ENCODE results near the gene SLC5A4. TPM values are rescaled to one million over a fixed set of nuclear protein-coding genes. Genes with fewer than 3 reads are reported as not detected.
"Not testable (repeated sequence)": the region's sequence is repeated elsewhere in the genome, so short reads cannot be mapped to it uniquely, and the experiment has no call there.

SLC5A4 gene
- total RNA-seq (not detected), polyA plus RNA-seq (not detected)

DNA sequence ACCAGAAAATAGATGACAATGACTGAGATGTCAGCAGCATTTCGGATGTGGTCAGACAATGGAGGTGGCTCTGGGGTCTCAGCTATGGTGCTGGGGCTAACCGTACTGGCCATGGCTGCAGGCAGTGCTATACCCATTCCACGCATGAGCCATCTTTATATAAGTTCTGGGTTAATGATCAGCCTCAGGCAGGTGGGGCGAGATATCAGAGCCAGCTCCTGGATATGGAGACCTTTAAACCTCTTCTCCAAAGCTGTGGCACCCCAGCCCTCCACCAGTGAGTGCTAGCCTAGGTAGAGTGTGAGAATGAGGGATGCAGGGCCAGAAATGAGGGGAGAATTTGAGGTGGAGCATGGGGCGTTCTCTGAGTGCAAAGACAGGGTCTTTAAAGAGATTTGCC is at the start of gene SLC5A4:
Gene SLC5A4, minus strand, starts transcription at position 131 of the 400 bp plus-strand sequence. Its CDS starts 18 bp downstream, at position 113.
- ChIA-PET CTCF (no interaction called here), POLR2A (no interaction called here)
- Histone ChIP-seq H3K27ac (ENCODE audit: low read depth, low read length) (no peak within 1 kb of the TSS), H3K27me3 (ENCODE audit: insufficient read depth, low read length, poor library complexity, severe bottlenecking) (no peaks in the 10 kb centered on the region), H3K36me3 (ENCODE audit: insufficient read depth, low read length) (no peaks in the 10 kb centered on the region), H3K4me3 (ENCODE audit: low read length) (no peak within 1 kb of the TSS), H3K9me3 (ENCODE audit: low read length) (no peaks in the 10 kb centered on the region), H3K4me1 (ENCODE audit: insufficient read depth, low read length) (no peaks in the 10 kb centered on the region)
- Mint-ChIP-seq H3K9me3 (no peaks in the 10 kb centered on the region), H3K4me1 (peaks cover 0 to 6% (median 0%) of the 10 kb centered on the region in 3 donors), H3K36me3 (no peaks in the 10 kb centered on the region), H3K4me3 (no peak within 1 kb of the TSS), H3K27ac (peak within 1 kb of the TSS in 1 of 8 donors; percentile 12), H3K27me3 (peaks cover 6 to 48% of the 10 kb centered on the region in 2 donors)
- DNase-seq = no peak

DNA sequence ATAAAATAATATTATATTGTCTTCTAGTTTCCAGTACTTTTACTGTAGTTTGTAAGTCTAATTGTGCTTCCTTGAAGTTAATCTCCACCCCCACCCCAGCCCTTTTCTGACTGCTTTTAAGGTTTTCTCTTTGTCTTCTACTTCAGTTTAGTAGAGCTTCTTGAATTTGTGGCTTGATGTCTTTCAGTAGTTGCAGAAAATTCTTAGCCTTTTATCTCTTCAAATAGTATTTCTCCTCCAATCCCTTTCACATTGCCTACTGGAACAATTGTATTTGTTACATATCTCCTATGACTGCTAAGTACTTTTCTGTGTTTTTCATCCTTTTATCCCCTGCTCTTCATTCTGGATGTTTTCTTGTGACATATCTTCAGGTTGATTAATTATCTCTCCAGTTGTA is 38.8 kb upstream of the SLC5A4 start:
- H3K36me3 Mint-ChIP-seq; DNase-seq; H3K4me1 Mint-ChIP-seq; H3K4me1 ChIP-seq (ENCODE audit: insufficient read depth, low read length); POLR2A ChIA-PET; H3K4me3 ChIP-seq (ENCODE audit: low read length); H3K4me3 Mint-ChIP-seq; H3K27ac ChIP-seq (ENCODE audit: low read depth, low read length); H3K27me3 Mint-ChIP-seq; H3K36me3 ChIP-seq (ENCODE audit: insufficient read depth, low read length); CTCF ChIA-PET; H3K9me3 Mint-ChIP-seq; H3K27me3 ChIP-seq (ENCODE audit: insufficient read depth, low read length, poor library complexity, severe bottlenecking); H3K9me3 ChIP-seq (ENCODE audit: low read length): not testable (repeated sequence)
- peak overlapping the region in 1 of 8 donors; percentile 64 for H3K27ac Mint-ChIP-seq

DNA sequence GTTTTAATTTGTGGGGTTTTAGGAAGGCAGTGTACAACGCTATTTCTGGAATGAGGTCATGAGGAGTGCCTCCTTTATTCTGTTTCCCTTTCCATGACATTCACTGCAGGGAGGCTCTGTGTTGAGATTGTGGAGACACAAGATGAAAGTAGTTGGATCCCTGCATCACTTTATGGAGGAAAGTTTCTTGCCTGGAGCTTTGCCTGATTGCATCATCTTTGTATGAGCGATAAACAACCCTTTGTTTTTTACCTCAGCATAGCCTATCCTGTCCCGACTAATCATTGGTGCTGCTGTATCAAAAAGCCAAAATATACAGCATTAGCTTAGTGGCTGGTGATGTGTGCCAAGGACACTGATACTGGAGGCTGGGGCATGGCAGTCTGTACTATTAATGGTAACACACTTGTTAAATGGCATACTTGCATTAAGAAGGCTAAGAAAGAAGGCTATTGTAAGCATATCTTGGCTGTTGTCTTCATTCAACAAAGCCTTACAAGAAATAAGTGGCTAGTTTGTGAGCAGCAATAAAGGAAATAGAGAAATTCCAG is 31.2 kb upstream of the SLC5A4 start:
- Histone ChIP-seq H3K27ac (ENCODE audit: low read depth, low read length) (no peak overlapping the region), H3K4me3 (ENCODE audit: low read length) (no peak overlapping the region), H3K9me3 (ENCODE audit: low read length) (no peaks in the 10 kb centered on the region), H3K4me1 (ENCODE audit: insufficient read depth, low read length) (no peaks in the 10 kb centered on the region), H3K36me3 (ENCODE audit: insufficient read depth, low read length) (no peaks in the 10 kb centered on the region), H3K27me3 (ENCODE audit: insufficient read depth, low read length, poor library complexity, severe bottlenecking) (no peaks in the 10 kb centered on the region)
- POLR2A ChIA-PET = no interaction called here
- H3K27ac Mint-ChIP-seq = no peak overlapping the region
- CTCF ChIA-PET = interaction anchor here (0.8 kb wide), 1 partner anchor 20 kb away, joined by 3 read pairs; no protein-coding TSS in a partner anchor
- H3K9me3 Mint-ChIP-seq = no peaks in the 10 kb centered on the region
- H3K36me3 Mint-ChIP-seq = peaks cover 0 to 3% (median 0%) of the 10 kb centered on the region in 3 donors
- H3K4me1 Mint-ChIP-seq = no peaks in the 10 kb centered on the region
- no peak for DNase-seq
- H3K4me3 Mint-ChIP-seq = no peak overlapping the region
- H3K27me3 Mint-ChIP-seq = peaks cover 0 to 26% of the 10 kb centered on the region in 2 donors

DNA sequence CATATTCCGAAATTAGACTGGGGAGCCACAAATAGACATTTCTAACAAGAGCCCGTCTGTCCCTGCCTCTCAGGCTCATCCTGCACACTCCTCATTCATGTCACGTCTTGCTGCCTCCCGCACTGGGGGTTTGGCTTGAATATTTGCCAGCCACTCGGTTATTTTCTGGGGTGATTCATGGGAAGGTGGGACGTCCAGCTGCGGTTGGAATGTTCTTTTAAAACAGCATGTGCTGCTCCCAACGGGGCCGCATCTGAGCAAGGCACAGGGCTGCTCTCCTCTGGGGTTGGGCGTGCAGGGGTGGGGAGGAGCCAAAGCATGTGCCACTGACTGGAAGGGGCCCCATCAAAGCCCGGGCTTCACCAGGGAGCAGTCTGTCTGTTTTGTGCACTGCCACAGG is 25.9 kb upstream of the SLC5A4 start:
- H3K4me1 ChIP-seq (ENCODE audit: insufficient read depth, low read length) = no peaks in the 10 kb centered on the region
- H3K36me3 Mint-ChIP-seq = peaks cover 0 to 3% (median 0%) of the 10 kb centered on the region in 3 donors
- no peaks in the 10 kb centered on the region for H3K36me3 ChIP-seq (ENCODE audit: insufficient read depth, low read length)
- no peak overlapping the region for H3K27ac Mint-ChIP-seq
- H3K4me1 Mint-ChIP-seq = no peaks in the 10 kb centered on the region
- H3K27me3 ChIP-seq (ENCODE audit: insufficient read depth, low read length, poor library complexity, severe bottlenecking) = no peaks in the 10 kb centered on the region
- ChIA-PET POLR2A (no interaction called here), CTCF (no interaction called here)
- H3K27me3 Mint-ChIP-seq = peaks cover 0 to 26% of the 10 kb centered on the region in 2 donors
- H3K4me3 ChIP-seq (ENCODE audit: low read length) = no peak overlapping the region
- no peak overlapping the region for H3K27ac ChIP-seq (ENCODE audit: low read depth, low read length)
- no peak for DNase-seq
- H3K4me3 Mint-ChIP-seq = no peak overlapping the region
- no peaks in the 10 kb centered on the region for H3K9me3 ChIP-seq (ENCODE audit: low read length)
- peaks cover 0 to 4% (median 0%) of the 10 kb centered on the region in 5 donors for H3K9me3 Mint-ChIP-seq

DNA sequence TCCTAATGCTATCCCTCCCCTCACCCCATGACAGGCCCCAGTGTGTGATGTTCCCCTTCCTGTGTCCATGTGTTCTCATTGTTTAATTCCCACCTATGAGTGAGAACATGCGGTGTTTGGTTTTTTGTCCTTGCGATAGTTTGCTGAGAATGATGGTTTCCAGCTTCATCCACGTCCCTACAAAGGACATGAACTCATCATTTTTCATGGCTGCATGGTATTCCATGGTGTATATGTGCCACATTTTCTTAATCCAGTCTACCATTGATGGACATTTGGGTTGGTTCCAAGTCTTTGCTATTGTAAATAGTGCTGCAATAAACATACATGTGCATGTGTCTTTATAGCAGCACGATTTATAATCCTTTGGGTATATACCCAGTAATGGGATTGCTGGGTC is 20.2 kb upstream of the SLC5A4 start:
- DNase-seq; H3K9me3 Mint-ChIP-seq; H3K27ac ChIP-seq (ENCODE audit: low read depth, low read length); H3K4me3 ChIP-seq (ENCODE audit: low read length); H3K27ac Mint-ChIP-seq; POLR2A ChIA-PET; H3K4me1 ChIP-seq (ENCODE audit: insufficient read depth, low read length); H3K36me3 ChIP-seq (ENCODE audit: insufficient read depth, low read length); H3K27me3 Mint-ChIP-seq; H3K4me3 Mint-ChIP-seq; H3K4me1 Mint-ChIP-seq; CTCF ChIA-PET; H3K9me3 ChIP-seq (ENCODE audit: low read length); H3K27me3 ChIP-seq (ENCODE audit: insufficient read depth, low read length, poor library complexity, severe bottlenecking); H3K36me3 Mint-ChIP-seq: not testable (repeated sequence)

DNA sequence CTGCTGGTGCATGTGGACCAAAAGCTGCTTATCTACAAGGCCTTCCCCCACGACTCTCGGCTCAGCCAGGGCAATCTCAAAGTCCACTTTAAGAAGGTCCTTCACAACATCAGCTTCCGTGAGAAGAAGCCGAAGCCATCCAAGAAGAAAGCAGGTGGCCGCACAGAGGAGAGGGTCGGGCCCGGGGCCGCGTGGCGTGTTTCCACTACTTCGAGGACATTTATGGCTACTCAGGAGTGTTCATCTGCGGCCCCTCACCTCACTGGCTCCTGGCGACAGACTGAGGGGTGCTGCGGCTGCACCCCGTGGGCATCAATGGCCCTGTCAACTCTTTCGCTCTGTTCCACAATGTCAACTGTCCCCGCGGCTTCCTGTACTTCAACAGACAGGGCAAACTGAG is 16.2 kb upstream of the SLC5A4 start:
- H3K36me3 ChIP-seq (ENCODE audit: insufficient read depth, low read length) = no peaks in the 10 kb centered on the region
- H3K36me3 Mint-ChIP-seq = no peaks in the 10 kb centered on the region

DNA sequence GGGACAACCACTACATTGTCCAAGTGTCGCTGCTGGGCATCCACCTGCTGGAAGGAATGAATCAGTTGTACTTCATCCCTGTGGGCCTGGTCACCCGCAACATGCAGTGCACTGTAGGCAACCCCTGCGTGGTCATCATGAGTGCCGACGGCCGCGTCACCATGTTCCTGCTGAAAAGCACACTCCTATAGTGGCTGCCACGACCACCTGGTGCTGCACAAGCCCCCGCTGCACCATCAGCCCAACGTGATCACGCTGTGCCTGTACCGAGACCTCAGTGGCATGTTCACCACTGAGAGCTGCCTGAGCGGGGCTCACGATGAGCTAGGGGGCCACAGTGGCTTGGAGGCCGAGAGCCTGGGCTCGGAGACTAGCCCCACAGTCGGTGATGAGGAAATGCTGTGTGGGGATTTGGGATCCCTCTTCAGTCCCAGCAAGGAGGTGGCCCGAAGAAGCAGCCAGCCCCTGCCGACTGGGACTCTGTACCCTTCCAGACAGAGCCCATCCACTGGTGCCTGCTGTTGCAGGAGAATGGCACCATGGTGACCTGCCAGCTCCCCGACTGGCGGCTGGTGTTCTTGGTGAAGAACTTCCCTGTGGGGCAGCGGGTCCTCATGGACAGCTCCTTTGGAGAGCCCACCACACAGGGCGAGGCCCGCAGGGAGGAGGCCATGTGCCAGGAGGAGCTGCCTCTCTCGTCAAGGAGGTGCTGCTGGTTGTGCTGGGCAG is 15.7 kb upstream of the SLC5A4 start:
- H3K4me1 ChIP-seq (ENCODE audit: insufficient read depth, low read length) = no peaks in the 10 kb centered on the region
- H3K36me3 ChIP-seq (ENCODE audit: insufficient read depth, low read length) = no peaks in the 10 kb centered on the region
- ChIA-PET CTCF (interaction anchor here (1.3 kb wide), 1 partner anchor 300 kb away, joined by 3 read pairs; no protein-coding TSS in a partner anchor), POLR2A (no interaction called here)
- H3K27me3 ChIP-seq (ENCODE audit: insufficient read depth, low read length, poor library complexity, severe bottlenecking) = no peaks in the 10 kb centered on the region
- no peak overlapping the region for H3K27ac Mint-ChIP-seq
- peaks cover 0 to 7% of the 10 kb centered on the region in 2 donors for H3K27me3 Mint-ChIP-seq
- no peak overlapping the region for H3K4me3 ChIP-seq (ENCODE audit: low read length)
- H3K36me3 Mint-ChIP-seq = no peaks in the 10 kb centered on the region
- no peak overlapping the region for H3K27ac ChIP-seq (ENCODE audit: low read depth, low read length)
- H3K4me1 Mint-ChIP-seq = peaks cover 1 to 8% (median 8%) of the 10 kb centered on the region in 3 donors
- no peaks in the 10 kb centered on the region for H3K9me3 Mint-ChIP-seq
- DNase-seq = no peak
- H3K9me3 ChIP-seq (ENCODE audit: low read length) = no peaks in the 10 kb centered on the region
- H3K4me3 Mint-ChIP-seq = no peak overlapping the region

More for the DNA sequence above, 16.2 kb upstream of the SLC5A4 start:
- Mint-ChIP-seq H3K4me1 (peaks cover 0 to 2% (median 2%) of the 10 kb centered on the region in 3 donors), H3K4me3 (no peak overlapping the region), H3K9me3 (no peaks in the 10 kb centered on the region), H3K27me3 (peaks cover 0 to 7% of the 10 kb centered on the region in 2 donors), H3K27ac (no peak overlapping the region)
- DNase-seq = no peak
- H3K9me3 ChIP-seq (ENCODE audit: low read length) = no peaks in the 10 kb centered on the region
- CTCF ChIA-PET = interaction anchor here (1.3 kb wide), 1 partner anchor 301 kb away, joined by 3 read pairs; no protein-coding TSS in a partner anchor
- no peak overlapping the region for H3K27ac ChIP-seq (ENCODE audit: low read depth, low read length)
- no peaks in the 10 kb centered on the region for H3K4me1 ChIP-seq (ENCODE audit: insufficient read depth, low read length)
- no peaks in the 10 kb centered on the region for H3K27me3 ChIP-seq (ENCODE audit: insufficient read depth, low read length, poor library complexity, severe bottlenecking)
- POLR2A ChIA-PET = no interaction called here
- H3K4me3 ChIP-seq (ENCODE audit: low read length) = no peak overlapping the region

DNA sequence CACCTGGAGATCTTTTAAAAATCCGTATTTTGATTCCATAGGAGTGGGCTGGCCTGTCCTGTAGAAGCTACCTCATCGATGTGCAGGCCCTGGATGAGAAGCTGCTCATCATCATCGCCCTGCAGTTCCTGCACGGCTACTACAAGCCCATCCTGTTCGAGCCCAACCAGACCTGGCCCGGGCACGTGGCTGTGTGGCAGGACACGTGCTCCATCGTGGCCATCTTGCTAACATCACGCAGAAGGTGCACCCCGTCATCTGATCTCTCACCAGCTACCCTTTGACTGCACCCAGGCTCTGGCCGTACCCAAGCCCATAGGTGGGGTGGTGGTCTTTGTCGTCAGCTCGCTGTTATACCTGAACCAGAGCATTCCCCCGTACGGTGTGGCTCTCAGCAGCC is 14.2 kb upstream of the SLC5A4 start:
- Histone ChIP-seq H3K4me3 (ENCODE audit: low read length) (no peak overlapping the region), H3K27ac (ENCODE audit: low read depth, low read length) (no peak overlapping the region), H3K9me3 (ENCODE audit: low read length) (no peaks in the 10 kb centered on the region), H3K27me3 (ENCODE audit: insufficient read depth, low read length, poor library complexity, severe bottlenecking) (no peaks in the 10 kb centered on the region), H3K36me3 (ENCODE audit: insufficient read depth, low read length) (no peaks in the 10 kb centered on the region), H3K4me1 (ENCODE audit: insufficient read depth, low read length) (no peaks in the 10 kb centered on the region)
- ChIA-PET CTCF (no interaction called here), POLR2A (no interaction called here)
- peaks cover 0 to 7% of the 10 kb centered on the region in 2 donors for H3K27me3 Mint-ChIP-seq
- no peak for DNase-seq
- H3K9me3 Mint-ChIP-seq = no peaks in the 10 kb centered on the region
- peaks cover 2 to 10% (median 8%) of the 10 kb centered on the region in 3 donors for H3K4me1 Mint-ChIP-seq
- H3K36me3 Mint-ChIP-seq = no peaks in the 10 kb centered on the region
- H3K4me3 Mint-ChIP-seq = no peak overlapping the region
- no peak overlapping the region for H3K27ac Mint-ChIP-seq
